Measurements from ENCODE around the gene THYN1. TPM values are rescaled to one million over a fixed set of nuclear protein-coding genes. Genes with fewer than 3 reads are reported as not detected.
A peak's percentile ranks its signal among the peaks of the same experiment; 100 is the strongest.
"Not testable (repeated sequence)": the region's sequence is repeated elsewhere in the genome, so short reads cannot be mapped to it uniquely, and the experiment has no call there.

Gene THYN1
- total RNA-seq = 10 to 100 TPM; 56.4 to 61.6 TPM

- Mint-ChIP-seq H3K9me3 (no peaks in the 10 kb centered on the region), H3K27me3 (no peaks in the 10 kb centered on the region), H3K4me3 (peak within 1 kb of the TSS; percentile 88), H3K4me1 (peaks cover 35% of the 10 kb centered on the region), H3K27ac (peak within 1 kb of the TSS; percentile 89), H3K36me3 (ENCODE audit: low read depth) (peaks cover 12% of the 10 kb centered on the region)
- peak; percentile 97 for DNase-seq
- CTCF ChIA-PET = interaction anchor here (1.0 to 2.1 kb wide), 4 partner anchors 11 to 22 kb away, joined by 4 to 6 read pairs (median 4); no protein-coding TSS in a partner anchor
- POLR2A ChIA-PET = interaction anchor here (0.5 to 3.0 kb wide), 2 partner anchors 17 to 29 kb away, joined by 4 to 14 read pairs; partner anchors contain the start of genes NCAPD3 and VPS26B
Observed at GRCh38 chr11:134253188-134253993, at the start of gene THYN1, which contains the start of gene ACAD8. THYN1 (minus strand) TSS chr11:134253352; CDS start chr11:134252882, 470 bp downstream. ACAD8 (plus strand) TSS chr11:134253568; CDS start chr11:134253601, 33 bp downstream.

- Mint-ChIP-seq H3K4me3 (no peak overlapping the region), H3K36me3 (ENCODE audit: low read depth) (peaks cover 5% of the 10 kb centered on the region), H3K27me3 (no peaks in the 10 kb centered on the region), H3K4me1 (no peaks in the 10 kb centered on the region), H3K27ac (no peak overlapping the region), H3K9me3 (no peaks in the 10 kb centered on the region)
- ChIA-PET POLR2A (no interaction called here), CTCF (interaction anchor here (2.1 kb wide), 1 partner anchor 18 kb away, joined by 11 read pairs; the partner anchor contains the start of gene GLB1L3)
- no peak for DNase-seq
Observed at GRCh38 chr11:134294664-134295063, 41.5 kb upstream of the THYN1 start.

- Mint-ChIP-seq H3K9me3 (no peaks in the 10 kb centered on the region), H3K4me3 (no peak overlapping the region), H3K27me3 (no peaks in the 10 kb centered on the region), H3K27ac (peak overlapping the region; percentile 36), H3K4me1 (no peaks in the 10 kb centered on the region), H3K36me3 (ENCODE audit: low read depth) (peaks cover 4% of the 10 kb centered on the region)
- no peak for DNase-seq
- CTCF ChIA-PET = interaction anchor here (2.1 kb wide), 1 partner anchor 17 kb away, joined by 11 read pairs; the partner anchor contains the start of gene GLB1L3
- POLR2A ChIA-PET = no interaction called here
Observed at GRCh38 chr11:134293119-134294113, 40.3 kb upstream of the THYN1 start.

- no peak for DNase-seq
- ChIA-PET POLR2A (no interaction called here), CTCF (interaction anchor here (2.1 kb wide), 1 partner anchor 16 kb away, joined by 11 read pairs; the partner anchor contains the start of gene GLB1L3)
- Mint-ChIP-seq H3K36me3 (ENCODE audit: low read depth) (peaks cover 2% of the 10 kb centered on the region), H3K4me1 (no peaks in the 10 kb centered on the region), H3K4me3 (no peak overlapping the region), H3K27ac (no peak overlapping the region), H3K27me3 (no peaks in the 10 kb centered on the region), H3K9me3 (no peaks in the 10 kb centered on the region)
Observed at GRCh38 chr11:134292661-134293060, 39.5 kb upstream of the THYN1 start.

GRCh38 chr11:134291196-134291595 lies 38.0 kb upstream of the THYN1 start:
- Mint-ChIP-seq H3K36me3 (ENCODE audit: low read depth) (peaks cover 2% of the 10 kb centered on the region), H3K27me3 (no peaks in the 10 kb centered on the region), H3K4me3 (no peak overlapping the region), H3K4me1 (no peaks in the 10 kb centered on the region), H3K9me3 (no peaks in the 10 kb centered on the region), H3K27ac (no peak overlapping the region)
- no peak for DNase-seq
- POLR2A ChIA-PET = no interaction called here
- CTCF ChIA-PET = interaction anchor here (0.8 to 1.3 kb wide), 2 partner anchors 10 to 14 kb away, joined by 3 to 7 read pairs; no protein-coding TSS in a partner anchor

- Mint-ChIP-seq H3K36me3 (ENCODE audit: low read depth) (peaks cover under 1% of the 10 kb centered on the region), H3K9me3 (no peaks in the 10 kb centered on the region), H3K27ac (no peak overlapping the region), H3K4me1 (no peaks in the 10 kb centered on the region), H3K27me3 (no peaks in the 10 kb centered on the region), H3K4me3 (no peak overlapping the region)
- ChIA-PET POLR2A (no interaction called here), CTCF (interaction anchor here (0.8 to 1.3 kb wide), 3 partner anchors 10 to 13 kb away, joined by 3 to 7 read pairs (median 3); no protein-coding TSS in a partner anchor)
- DNase-seq = no peak
Observed at GRCh38 chr11:134290646-134291045, 37.5 kb upstream of the THYN1 start.

- ChIA-PET POLR2A (no interaction called here), CTCF (interaction anchor here (1.1 kb wide), 1 partner anchor 12 kb away, joined by 3 read pairs; no protein-coding TSS in a partner anchor)
- no peak overlapping the region for H3K27ac Mint-ChIP-seq
- no peaks in the 10 kb centered on the region for H3K9me3 Mint-ChIP-seq
- no peaks in the 10 kb centered on the region for H3K27me3 Mint-ChIP-seq
- no peak overlapping the region for H3K4me3 Mint-ChIP-seq
- DNase-seq = no peak
- no peaks in the 10 kb centered on the region for H3K36me3 Mint-ChIP-seq (ENCODE audit: low read depth)
- no peaks in the 10 kb centered on the region for H3K4me1 Mint-ChIP-seq
Observed at GRCh38 chr11:134289789-134290188, 36.6 kb upstream of the THYN1 start.

- CTCF ChIA-PET = interaction anchor here (4.3 kb wide), 1 partner anchor 13 kb away, joined by 15 read pairs; the partner anchor contains the start of gene GLB1L3
- H3K27ac Mint-ChIP-seq = no peak overlapping the region
Observed at GRCh38 chr11:134289167-134289566, 36.0 kb upstream of the THYN1 start.

GRCh38 chr11:134288486-134288885 lies 35.3 kb upstream of the THYN1 start:
- POLR2A ChIA-PET = no interaction called here
- Mint-ChIP-seq H3K4me3 (no peak overlapping the region), H3K27ac (no peak overlapping the region), H3K36me3 (ENCODE audit: low read depth) (peaks cover 3% of the 10 kb centered on the region), H3K4me1 (no peaks in the 10 kb centered on the region), H3K27me3 (no peaks in the 10 kb centered on the region), H3K9me3 (no peaks in the 10 kb centered on the region)
- CTCF ChIA-PET = interaction anchor here (4.3 kb wide), 1 partner anchor 12 kb away, joined by 15 read pairs; the partner anchor contains the start of gene GLB1L3
- no peak for DNase-seq

More at GRCh38 chr11:134289167-134289566, 36.0 kb upstream of the THYN1 start:
- H3K4me1 Mint-ChIP-seq = no peaks in the 10 kb centered on the region
- no peaks in the 10 kb centered on the region for H3K9me3 Mint-ChIP-seq
- H3K36me3 Mint-ChIP-seq (ENCODE audit: low read depth) = peaks cover under 1% of the 10 kb centered on the region
- POLR2A ChIA-PET = no interaction called here
- no peak for DNase-seq
- H3K27me3 Mint-ChIP-seq = no peaks in the 10 kb centered on the region
- H3K4me3 Mint-ChIP-seq = no peak overlapping the region

GRCh38 chr11:134287561-134287960 lies 34.4 kb upstream of the THYN1 start:
- H3K36me3 Mint-ChIP-seq (ENCODE audit: low read depth) = peaks cover 3% of the 10 kb centered on the region
- no peaks in the 10 kb centered on the region for H3K9me3 Mint-ChIP-seq
- CTCF ChIA-PET = interaction anchor here (4.3 kb wide), 1 partner anchor 11 kb away, joined by 15 read pairs; the partner anchor contains the start of gene GLB1L3
- no peak overlapping the region for H3K4me3 Mint-ChIP-seq
- no peaks in the 10 kb centered on the region for H3K4me1 Mint-ChIP-seq
- no peak overlapping the region for H3K27ac Mint-ChIP-seq
- DNase-seq = no peak
- no peaks in the 10 kb centered on the region for H3K27me3 Mint-ChIP-seq
- POLR2A ChIA-PET = no interaction called here

GRCh38 chr11:134284349-134284748 lies 31.2 kb upstream of the THYN1 start:
- DNase-seq; H3K4me3 Mint-ChIP-seq; H3K9me3 Mint-ChIP-seq; H3K36me3 Mint-ChIP-seq (ENCODE audit: low read depth); POLR2A ChIA-PET; H3K27me3 Mint-ChIP-seq; H3K27ac Mint-ChIP-seq; CTCF ChIA-PET; H3K4me1 Mint-ChIP-seq: not testable (repeated sequence)

- Mint-ChIP-seq H3K27me3 (no peaks in the 10 kb centered on the region), H3K4me1 (peaks cover 3% of the 10 kb centered on the region), H3K27ac (no peak overlapping the region), H3K9me3 (no peaks in the 10 kb centered on the region), H3K36me3 (ENCODE audit: low read depth) (peaks cover 7% of the 10 kb centered on the region), H3K4me3 (no peak overlapping the region)
- ChIA-PET CTCF (interaction anchor here (0.6 kb wide), 1 partner anchor 95 kb away, joined by 3 read pairs; no protein-coding TSS in a partner anchor), POLR2A (no interaction called here)
- DNase-seq = no peak
Observed at GRCh38 chr11:134283461-134284230, 30.5 kb upstream of the THYN1 start.
